ENCODE data around the gene SS18.

SS18 gene

DNA sequence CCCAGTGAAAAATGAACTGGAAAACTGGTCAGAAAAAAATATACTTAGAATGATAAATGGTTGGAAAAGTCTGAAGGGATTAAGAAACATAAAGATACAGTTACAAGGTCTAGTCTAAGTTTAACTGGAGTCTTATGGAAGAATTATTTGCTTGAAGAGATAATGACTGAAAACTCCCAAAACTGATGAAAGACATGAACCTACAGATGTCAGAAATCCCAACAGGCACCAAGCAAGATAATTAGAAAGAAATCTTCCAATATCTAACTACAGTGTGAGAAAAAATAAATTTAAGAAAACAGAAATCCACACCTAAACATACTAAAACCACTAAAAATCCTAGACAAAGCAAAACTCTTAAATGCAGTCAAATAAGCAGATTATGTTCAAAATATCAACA, 19.4 kb downstream of the SS18 start:
- no peak for DNase-seq

DNA sequence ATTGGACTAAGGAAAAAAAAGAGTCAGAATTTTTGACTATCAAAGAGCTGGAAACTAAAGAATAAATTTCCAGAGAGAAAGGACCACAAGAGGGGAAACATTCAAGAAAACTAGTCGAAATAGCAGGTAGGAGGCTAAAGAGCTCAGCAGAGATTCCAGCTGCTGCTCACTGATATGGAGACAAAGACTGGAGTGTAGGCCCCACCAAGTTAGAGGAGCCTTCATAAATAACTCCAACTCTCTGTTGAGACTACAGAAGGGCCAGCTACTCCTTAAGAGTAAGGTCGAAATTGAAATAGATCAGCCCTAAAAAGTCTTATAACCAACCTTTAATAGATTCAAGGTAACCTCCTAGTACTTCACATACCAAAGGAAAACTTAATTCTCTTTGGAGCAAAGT, 31.1 kb downstream of the SS18 start:
- DNase-seq = no peak

- no peak for DNase-seq
Observed at GRCh38 chr18:26057344-26057773, 33.1 kb downstream of the SS18 start.

DNA sequence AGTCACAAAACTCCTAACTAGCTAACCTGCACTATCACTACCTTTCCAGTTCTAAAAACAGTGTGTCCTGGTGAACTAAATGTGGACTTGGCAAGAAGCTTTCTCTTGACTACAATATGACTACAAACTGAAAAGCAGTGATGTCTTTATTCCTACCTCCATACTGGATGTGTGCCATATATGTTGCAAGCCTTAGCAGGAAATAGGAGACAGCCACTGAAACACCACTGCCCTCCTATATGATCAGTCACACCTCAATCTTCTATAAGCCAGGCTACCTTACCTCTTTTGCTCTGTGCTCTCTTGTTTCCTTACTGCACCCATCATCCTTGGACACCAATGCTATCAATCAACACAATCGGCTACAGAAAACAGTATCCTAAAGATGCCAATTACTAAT, 34.1 kb downstream of the SS18 start:
- DNase-seq = no peak

- peak; percentile 57 for DNase-seq
Observed at GRCh38 chr18:26052505-26052904, 37.9 kb downstream of the SS18 start.

DNA sequence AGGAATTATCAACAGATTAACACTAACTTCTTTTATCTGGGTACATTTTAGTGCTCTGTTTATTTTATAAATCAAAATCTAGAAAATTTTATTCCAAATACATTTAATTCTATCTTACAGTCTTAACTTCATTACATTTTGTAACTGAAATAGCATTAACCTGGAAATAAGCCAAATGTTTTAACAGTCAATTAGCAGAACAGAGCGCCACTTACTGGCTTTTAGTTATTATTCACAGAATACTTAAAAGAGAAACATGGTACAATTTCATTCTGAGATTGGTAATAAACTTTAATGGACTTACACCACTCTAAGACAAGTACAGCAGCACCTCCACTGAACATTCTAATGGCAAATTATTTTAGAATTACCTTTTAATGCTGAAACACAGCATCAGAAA, 38.6 kb downstream of the SS18 start:
- DNase-seq = peak; percentile 85

- no peak for DNase-seq
Observed at GRCh38 chr18:26046419-26047077, 43.9 kb downstream of the SS18 start.

DNA sequence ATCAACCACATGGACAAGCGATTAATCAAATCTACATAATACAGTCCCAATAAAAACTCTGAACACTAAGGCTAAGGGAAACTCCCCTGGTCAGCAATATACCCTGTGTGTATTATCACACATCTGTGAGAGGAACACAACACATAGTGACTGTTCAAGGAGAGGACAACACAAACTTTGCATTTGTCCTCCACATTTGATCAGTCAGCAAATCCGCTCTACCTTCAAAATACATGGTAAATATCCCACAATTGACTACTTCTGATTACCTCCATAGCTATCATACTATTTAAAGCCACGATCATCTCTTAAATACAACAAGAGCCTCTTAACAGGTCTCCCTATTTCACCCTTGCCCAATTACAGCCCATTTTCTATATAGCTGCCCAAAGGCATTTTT, 45.6 kb downstream of the SS18 start:
- no peak for DNase-seq

GRCh38 chr18:26040051-26040656, 50.3 kb downstream of the SS18 start:
- DNase-seq = no peak

GRCh38 chr18:26039203-26039602, 51.2 kb downstream of the SS18 start:
- no peak for DNase-seq

DNA sequence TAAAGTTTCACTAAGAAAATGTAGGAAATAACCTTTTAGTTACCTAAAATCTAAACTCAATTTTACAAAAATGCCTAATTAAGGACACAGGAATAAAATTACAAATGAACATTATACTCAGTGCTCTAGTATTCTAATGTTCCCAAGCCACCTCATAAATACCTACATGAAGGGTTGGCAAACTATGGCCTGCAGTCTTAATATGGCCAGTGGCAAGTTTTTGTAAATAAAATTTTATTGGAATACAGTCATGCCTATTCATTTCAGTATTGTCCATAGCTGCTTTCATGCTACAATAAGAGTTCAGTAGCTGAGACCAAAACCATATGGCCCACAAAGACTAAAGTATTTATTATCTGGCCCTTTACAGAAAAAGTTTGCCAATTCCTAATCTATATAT, 53.8 kb downstream of the SS18 start:
- no peak for DNase-seq

- no peak for DNase-seq
Observed at GRCh38 chr18:26034850-26035497, 55.4 kb downstream of the SS18 start.

- no peak for DNase-seq
Observed at GRCh38 chr18:26022585-26022984, 67.8 kb downstream of the SS18 start.

DNA sequence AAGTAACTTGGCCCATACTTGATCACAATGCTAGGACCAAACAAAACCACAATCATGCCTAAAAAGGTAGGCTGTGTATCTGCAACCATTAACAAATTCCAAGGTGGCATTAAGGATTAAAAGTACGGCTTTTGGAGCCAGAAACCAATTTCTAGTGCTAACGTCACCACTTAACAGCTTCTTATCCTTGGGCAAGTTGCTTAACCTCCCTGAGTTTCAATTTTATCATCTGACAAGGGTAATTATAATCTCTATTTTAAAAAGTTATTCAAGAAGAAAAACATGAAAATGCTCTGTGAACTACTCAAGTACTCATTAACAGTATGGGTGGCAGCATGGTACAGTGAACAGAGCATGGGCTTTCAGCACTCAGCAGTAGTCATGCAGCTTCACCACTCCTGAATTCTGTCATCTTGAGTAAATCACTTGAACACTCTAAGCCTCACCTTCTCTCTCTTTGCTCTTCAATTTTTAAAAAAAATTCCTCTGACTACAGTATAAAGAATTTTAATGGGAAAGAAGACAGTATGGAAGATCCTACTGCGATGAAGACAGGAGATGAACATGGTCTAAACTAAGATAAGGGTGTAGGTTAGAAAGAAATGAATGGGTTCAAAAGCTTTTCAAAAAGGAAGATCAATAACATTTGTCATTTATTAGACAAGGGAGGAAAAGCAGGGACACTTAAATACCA, 69.2 kb downstream of the SS18 start:
- peak; percentile 74 for DNase-seq

DNA sequence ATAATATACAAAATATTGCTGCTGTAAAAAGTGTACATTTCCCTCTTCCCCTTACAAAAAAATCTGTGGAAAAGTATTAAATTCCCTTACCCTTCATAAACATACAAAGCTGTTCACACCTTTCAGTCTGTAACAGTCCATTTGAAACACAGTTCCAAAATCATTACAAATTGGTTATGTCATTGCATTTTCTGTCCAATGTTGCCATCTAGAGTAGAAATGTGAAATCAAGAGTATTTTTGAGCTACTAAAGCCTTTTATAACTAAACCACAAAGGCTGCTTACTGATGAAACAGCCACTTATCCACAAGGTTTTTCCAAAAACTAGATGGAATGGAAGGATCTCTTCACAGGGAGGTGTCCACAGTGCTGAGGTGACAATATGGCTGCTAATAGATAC, 72.5 kb downstream of the SS18 start:
- DNase-seq = peak; percentile 23

DNA sequence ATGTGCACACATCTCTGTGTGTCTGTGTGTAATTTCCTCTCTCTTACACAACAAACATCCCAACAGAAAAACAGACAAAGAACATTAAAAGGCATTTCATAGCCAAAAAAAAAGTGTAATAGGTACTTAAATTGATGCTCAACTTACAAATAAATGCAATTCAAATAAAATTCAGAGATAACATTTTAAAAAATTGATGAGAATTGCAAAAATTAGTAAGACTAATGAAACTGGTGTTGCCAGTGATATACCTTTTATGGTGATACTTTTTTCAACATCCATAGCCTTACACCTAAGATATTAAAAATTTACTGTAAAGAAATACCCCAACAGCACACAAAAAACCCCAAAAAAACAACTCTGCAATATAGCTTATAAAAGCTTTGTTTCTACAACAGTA, 76.0 kb downstream of the SS18 start:
- DNase-seq = no peak

- DNase-seq = no peak
Observed at GRCh38 chr18:26008619-26009018, 81.8 kb downstream of the SS18 start.

GRCh38 chr18:26008096-26008495, 82.3 kb downstream of the SS18 start:
- DNase-seq = no peak

DNA sequence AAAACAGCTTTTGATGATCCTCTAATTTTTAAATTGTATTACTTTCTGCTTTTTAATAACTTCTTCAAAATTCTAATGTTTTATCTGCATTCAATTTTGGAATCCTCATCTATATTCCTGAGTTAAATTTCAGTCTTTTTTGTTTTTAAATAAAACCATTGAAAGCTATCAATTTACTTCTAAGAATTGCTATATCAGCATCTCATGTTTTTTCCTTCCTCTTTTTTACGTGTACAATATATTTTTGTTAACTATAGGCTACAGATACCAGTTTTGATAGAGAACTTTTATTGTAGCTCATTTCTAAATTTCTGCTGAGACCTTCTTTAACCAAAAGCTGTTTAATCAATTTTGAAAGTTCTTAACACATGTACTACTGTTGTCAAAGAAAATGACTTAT, 84.5 kb downstream of the SS18 start:
- DNase-seq = no peak

- DNase-seq = no peak
Observed at GRCh38 chr18:26004832-26005231, 85.6 kb downstream of the SS18 start.

- no peak for DNase-seq
Observed at GRCh38 chr18:26003817-26004216, 86.6 kb downstream of the SS18 start.

- peak; percentile 46 for DNase-seq
Observed at GRCh38 chr18:26003356-26003755, 87.1 kb downstream of the SS18 start.

- DNase-seq = no peak
Observed at GRCh38 chr18:26002375-26002910, 88.0 kb downstream of the SS18 start.

GRCh38 chr18:25998461-25998860, 92.0 kb downstream of the SS18 start:
- DNase-seq = no peak

All from DMS79 treated with DMSO at 0.1 percent for 48 hours (cell line).